Measurements from ENCODE around the gene NRCAM. TPM values are rescaled to one million over a fixed set of nuclear protein-coding genes. Genes with fewer than 3 reads are reported as not detected.
A peak's percentile ranks its signal among the peaks of the same experiment; 100 is the strongest.

NRCAM gene
- total RNA-seq, 1 experiment from 2014 or later: 2.7 TPM

DNA sequence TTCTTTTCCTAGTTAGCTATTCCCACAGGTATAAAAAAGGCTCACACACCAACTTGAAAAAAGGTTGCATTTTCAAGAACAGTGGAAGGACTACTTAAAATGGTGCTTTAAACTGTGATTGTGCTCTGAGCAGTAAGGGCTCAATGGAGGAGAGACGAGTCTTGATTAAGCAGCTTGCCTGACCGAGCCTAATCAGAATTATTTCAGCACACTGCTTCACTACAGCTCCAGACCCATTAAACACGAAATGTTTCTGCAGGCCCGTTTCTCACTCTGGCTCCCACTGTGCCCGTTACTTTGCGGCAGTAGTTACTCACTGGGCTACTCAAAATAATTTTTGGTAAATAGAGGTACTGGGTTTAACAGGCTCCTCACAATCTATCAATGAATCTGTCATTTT, 126.0 kb downstream of the NRCAM start:
- peaks cover 43% of the 10 kb centered on the region for H3K4me1 Mint-ChIP-seq
- H3K4me3 Mint-ChIP-seq: no peak overlapping the region
- ATAC-seq (no peak), DNase-seq (ENCODE audit: low spot score) (no peak)
- CTCF ChIA-PET: interaction anchor here (1.3 kb wide), 1 partner anchor 17 kb away, joined by 3 read pairs; no protein-coding TSS in a partner anchor
- H3K9me3 Mint-ChIP-seq: no peaks in the 10 kb centered on the region
- no peaks in the 10 kb centered on the region for H3K27me3 Mint-ChIP-seq (ENCODE audit: low read depth)
- no peaks in the 10 kb centered on the region for H3K36me3 Mint-ChIP-seq
- no peak overlapping the region for H3K27ac Mint-ChIP-seq
- POLR2A ChIA-PET: no interaction called here
- no peak for TF ChIP-seq SMAD3 (CRISPR knock-in tag; IDR thresholded peaks at IDR 0.05; ENCODE audit: borderline replicate concordance)
- TF ChIP-seq, protein P1, sequence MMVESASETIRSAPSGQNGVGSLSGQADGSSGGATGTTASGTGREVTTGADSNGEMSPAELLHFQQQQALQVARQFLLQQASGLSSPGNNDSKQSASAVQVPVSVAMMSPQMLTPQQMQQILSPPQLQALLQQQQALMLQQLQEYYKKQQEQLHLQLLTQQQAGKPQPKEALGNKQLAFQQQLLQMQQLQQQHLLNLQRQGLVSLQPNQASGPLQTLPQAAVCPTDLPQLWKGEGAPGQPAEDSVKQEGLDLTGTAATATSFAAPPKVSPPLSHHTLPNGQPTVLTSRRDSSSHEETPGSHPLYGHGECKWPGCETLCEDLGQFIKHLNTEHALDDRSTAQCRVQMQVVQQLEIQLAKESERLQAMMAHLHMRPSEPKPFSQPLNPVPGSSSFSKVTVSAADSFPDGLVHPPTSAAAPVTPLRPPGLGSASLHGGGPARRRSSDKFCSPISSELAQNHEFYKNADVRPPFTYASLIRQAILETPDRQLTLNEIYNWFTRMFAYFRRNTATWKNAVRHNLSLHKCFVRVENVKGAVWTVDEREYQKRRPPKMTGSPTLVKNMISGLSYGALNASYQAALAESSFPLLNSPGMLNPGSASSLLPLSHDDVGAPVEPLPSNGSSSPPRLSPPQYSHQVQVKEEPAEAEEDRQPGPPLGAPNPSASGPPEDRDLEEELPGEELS (CRISPR knock-in tag; IDR thresholded peaks at IDR 0.05): no peak
- TF ChIP-seq, protein P2, sequence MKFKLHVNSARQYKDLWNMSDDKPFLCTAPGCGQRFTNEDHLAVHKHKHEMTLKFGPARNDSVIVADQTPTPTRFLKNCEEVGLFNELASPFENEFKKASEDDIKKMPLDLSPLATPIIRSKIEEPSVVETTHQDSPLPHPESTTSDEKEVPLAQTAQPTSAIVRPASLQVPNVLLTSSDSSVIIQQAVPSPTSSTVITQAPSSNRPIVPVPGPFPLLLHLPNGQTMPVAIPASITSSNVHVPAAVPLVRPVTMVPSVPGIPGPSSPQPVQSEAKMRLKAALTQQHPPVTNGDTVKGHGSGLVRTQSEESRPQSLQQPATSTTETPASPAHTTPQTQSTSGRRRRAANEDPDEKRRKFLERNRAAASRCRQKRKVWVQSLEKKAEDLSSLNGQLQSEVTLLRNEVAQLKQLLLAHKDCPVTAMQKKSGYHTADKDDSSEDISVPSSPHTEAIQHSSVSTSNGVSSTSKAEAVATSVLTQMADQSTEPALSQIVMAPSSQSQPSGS (CRISPR knock-in tag; IDR thresholded peaks at IDR 0.05; ENCODE audit: borderline replicate concordance, low read depth): no peak
- no peak for TF ChIP-seq RORB (CRISPR knock-in tag; IDR thresholded peaks at IDR 0.05)
- no peak for TF ChIP-seq NFYB (CRISPR knock-in tag; conservative IDR thresholded peaks at IDR 0.05; ENCODE audit: low read depth)
- TF ChIP-seq ZMAT4 (CRISPR knock-in tag; IDR thresholded peaks at IDR 0.05): no peak
- no peak for TF ChIP-seq ETV6 (CRISPR knock-in tag; IDR thresholded peaks at IDR 0.05)
- TF ChIP-seq, protein P3, sequence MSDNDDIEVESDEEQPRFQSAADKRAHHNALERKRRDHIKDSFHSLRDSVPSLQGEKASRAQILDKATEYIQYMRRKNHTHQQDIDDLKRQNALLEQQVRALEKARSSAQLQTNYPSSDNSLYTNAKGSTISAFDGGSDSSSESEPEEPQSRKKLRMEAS (CRISPR knock-in tag; IDR thresholded peaks at IDR 0.05): no peak
- no peak for TF ChIP-seq SMAD4 (CRISPR knock-in tag; IDR thresholded peaks at IDR 0.05)
- TF ChIP-seq ZNF671 (CRISPR knock-in tag; IDR thresholded peaks at IDR 0.05): no peak
- TF ChIP-seq ELF4 (CRISPR knock-in tag; IDR thresholded peaks at IDR 0.05; ENCODE audit: low read depth): no peak
- no peak for TF ChIP-seq E2F1 (CRISPR knock-in tag; IDR thresholded peaks at IDR 0.05)
- no peak for TF ChIP-seq ATF1 (CRISPR knock-in tag; IDR thresholded peaks at IDR 0.05)
- no peak for TF ChIP-seq ZNF416 (CRISPR knock-in tag; IDR thresholded peaks at IDR 0.05)
- TF ChIP-seq SOX15 (CRISPR knock-in tag; IDR thresholded peaks at IDR 0.05): no peak
- TF ChIP-seq, protein P4, sequence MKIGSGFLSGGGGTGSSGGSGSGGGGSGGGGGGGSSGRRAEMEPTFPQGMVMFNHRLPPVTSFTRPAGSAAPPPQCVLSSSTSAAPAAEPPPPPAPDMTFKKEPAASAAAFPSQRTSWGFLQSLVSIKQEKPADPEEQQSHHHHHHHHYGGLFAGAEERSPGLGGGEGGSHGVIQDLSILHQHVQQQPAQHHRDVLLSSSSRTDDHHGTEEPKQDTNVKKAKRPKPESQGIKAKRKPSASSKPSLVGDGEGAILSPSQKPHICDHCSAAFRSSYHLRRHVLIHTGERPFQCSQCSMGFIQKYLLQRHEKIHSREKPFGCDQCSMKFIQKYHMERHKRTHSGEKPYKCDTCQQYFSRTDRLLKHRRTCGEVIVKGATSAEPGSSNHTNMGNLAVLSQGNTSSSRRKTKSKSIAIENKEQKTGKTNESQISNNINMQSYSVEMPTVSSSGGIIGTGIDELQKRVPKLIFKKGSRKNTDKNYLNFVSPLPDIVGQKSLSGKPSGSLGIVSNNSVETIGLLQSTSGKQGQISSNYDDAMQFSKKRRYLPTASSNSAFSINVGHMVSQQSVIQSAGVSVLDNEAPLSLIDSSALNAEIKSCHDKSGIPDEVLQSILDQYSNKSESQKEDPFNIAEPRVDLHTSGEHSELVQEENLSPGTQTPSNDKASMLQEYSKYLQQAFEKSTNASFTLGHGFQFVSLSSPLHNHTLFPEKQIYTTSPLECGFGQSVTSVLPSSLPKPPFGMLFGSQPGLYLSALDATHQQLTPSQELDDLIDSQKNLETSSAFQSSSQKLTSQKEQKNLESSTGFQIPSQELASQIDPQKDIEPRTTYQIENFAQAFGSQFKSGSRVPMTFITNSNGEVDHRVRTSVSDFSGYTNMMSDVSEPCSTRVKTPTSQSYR (CRISPR knock-in tag; IDR thresholded peaks at IDR 0.05): no peak
- no peak for TF ChIP-seq ESRRA (CRISPR knock-in tag; IDR thresholded peaks at IDR 0.05; ENCODE audit: borderline replicate concordance)

DNA sequence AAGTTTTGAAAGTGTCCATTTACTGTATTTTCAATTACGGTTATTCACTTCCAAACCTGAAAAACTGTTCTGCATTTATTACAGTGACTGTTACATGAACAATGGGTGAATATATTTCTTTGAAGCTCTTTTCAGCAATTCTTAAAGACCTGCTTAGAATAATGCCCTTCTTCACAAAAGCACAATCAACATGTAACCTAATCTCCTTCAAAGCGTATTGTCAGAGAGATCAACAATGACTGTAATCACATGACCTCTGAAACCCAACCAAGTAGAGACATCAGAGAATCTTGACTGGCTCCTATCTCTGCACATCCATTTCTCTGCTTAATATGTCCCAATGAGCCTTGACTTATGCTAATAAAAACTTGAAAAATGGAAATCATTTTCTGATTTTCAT, 126.7 kb downstream of the NRCAM start:
- no peaks in the 10 kb centered on the region for H3K27me3 Mint-ChIP-seq (ENCODE audit: low read depth)
- ChIA-PET CTCF (interaction anchor here (1.1 to 1.3 kb wide), 2 partner anchors 18 to 123 kb away, joined by 3 read pairs; no protein-coding TSS in a partner anchor), POLR2A (no interaction called here)
- ATAC-seq (peak; percentile 74), DNase-seq (ENCODE audit: low spot score) (no peak)
- H3K4me1 Mint-ChIP-seq: peaks cover 49% of the 10 kb centered on the region
- no peaks in the 10 kb centered on the region for H3K9me3 Mint-ChIP-seq
- no peak overlapping the region for H3K4me3 Mint-ChIP-seq
- TF ChIP-seq, protein P5, sequence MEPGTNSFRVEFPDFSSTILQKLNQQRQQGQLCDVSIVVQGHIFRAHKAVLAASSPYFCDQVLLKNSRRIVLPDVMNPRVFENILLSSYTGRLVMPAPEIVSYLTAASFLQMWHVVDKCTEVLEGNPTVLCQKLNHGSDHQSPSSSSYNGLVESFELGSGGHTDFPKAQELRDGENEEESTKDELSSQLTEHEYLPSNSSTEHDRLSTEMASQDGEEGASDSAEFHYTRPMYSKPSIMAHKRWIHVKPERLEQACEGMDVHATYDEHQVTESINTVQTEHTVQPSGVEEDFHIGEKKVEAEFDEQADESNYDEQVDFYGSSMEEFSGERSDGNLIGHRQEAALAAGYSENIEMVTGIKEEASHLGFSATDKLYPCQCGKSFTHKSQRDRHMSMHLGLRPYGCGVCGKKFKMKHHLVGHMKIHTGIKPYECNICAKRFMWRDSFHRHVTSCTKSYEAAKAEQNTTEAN (CRISPR knock-in tag; IDR thresholded peaks at IDR 0.05): no peak
- TF ChIP-seq, protein P6, sequence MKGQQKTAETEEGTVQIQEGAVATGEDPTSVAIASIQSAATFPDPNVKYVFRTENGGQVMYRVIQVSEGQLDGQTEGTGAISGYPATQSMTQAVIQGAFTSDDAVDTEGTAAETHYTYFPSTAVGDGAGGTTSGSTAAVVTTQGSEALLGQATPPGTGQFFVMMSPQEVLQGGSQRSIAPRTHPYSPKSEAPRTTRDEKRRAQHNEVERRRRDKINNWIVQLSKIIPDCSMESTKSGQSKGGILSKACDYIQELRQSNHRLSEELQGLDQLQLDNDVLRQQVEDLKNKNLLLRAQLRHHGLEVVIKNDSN (CRISPR knock-in tag; IDR thresholded peaks at IDR 0.05): 0 out of 2 replicates have a peak, but pooled peaks have one; percentile 45
- TF ChIP-seq, protein P7, sequence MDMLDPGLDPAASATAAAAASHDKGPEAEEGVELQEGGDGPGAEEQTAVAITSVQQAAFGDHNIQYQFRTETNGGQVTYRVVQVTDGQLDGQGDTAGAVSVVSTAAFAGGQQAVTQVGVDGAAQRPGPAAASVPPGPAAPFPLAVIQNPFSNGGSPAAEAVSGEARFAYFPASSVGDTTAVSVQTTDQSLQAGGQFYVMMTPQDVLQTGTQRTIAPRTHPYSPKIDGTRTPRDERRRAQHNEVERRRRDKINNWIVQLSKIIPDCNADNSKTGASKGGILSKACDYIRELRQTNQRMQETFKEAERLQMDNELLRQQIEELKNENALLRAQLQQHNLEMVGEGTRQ (CRISPR knock-in tag; IDR thresholded peaks at IDR 0.05): peak; percentile 75
- TF ChIP-seq ATF1 (CRISPR knock-in tag; IDR thresholded peaks at IDR 0.05): no peak
- no peak overlapping the region for H3K27ac Mint-ChIP-seq
- H3K36me3 Mint-ChIP-seq: no peaks in the 10 kb centered on the region
